DMS53 (cell line): ENCODE results near the gene UBE2M.
"Not testable (repeated sequence)": the region's sequence is repeated elsewhere in the genome, so short reads cannot be mapped to it uniquely, and the experiment has no call there.

Experiments used
- DNase-seq: peaks from one replicate; lab custom pipeline; 2025; lab: John Stamatoyannopoulos, UW

Gene UBE2M

DNA sequence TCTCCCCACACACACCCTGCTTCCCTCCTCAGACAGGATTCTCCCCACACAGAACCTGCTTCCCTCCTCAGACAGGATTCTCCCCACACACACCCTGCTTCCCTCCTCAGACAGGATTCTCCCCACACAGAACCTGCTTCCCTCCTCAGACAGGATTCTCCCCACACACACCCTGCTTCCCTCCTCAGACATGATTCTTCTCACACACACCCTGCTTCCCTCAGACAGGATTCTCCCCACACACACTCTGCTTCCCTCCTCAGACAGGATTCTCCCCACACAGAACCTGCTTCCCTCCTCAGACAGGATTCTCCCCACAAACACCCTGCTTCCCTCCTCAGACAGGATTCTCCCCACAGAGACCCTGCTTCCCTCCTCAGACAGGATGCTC lies 19.2 kb downstream of the UBE2M start:
- DNase-seq: not testable (repeated sequence)

DNA sequence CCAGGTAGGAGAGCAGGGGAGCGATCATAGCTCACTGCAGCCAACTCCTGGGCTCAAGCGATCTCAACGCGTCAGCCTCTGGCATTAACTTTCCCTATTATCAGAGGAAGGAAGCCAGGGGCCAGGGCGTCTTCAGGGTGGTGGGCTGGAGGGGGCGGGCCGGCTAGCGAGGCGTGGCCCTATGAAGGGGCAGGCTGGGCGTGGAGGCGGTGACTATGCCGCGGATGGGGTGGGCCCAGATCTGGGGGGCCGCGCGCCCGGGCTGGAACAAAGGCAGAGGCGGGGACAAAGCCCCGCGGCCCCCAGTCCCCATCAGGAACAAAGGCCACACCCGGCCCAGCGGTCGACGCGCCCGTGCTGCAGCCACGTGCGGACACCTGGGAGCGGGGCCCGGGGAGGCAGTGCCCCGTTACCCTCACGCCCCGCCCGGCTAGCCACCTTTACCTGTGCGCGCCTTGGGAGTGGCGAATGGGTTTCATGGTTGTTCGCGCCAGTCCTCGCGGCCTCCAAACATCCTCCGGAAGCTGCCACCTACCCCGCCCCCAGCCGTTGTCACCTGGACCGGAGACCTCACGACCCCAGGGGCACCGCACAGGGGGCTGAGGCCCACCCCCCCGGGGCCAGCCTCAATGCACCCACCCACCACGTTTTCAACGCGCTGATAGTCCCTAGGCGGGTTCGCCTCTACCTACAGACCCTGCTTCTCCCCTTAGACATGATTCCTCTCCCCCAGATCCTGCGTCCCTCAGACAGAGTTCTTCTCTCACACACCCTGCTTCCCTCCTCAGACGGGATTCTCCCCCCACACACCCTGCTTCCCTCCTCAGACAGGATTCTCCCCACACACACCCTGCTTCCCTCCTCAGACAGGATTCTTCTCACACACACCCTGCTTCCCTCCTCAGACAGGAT lies 19.9 kb downstream of the UBE2M start:
- DNase-seq: peak; percentile 74

GRCh38 chr19:58536852-58537798 lies 21.3 kb downstream of the UBE2M start:
- DNase-seq: no peak

DNA sequence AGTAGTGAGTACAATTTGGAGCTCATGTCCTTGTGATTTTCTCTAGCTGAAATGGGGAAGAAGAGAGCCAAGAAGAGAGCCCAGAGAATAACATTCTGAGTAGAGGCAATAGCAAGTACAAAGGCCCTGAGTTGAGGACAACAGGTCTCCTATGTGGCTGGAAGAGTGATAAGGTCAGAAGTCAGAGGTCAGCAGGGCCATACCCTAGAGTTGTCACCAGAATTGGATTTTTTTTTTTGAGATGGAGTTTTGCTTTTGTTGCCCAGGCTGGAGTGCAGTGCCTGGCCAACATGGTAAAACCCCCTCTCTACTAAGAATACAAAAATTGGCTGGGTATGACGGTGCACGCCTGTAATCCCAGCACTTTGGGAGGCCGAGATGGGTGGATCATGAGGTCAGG lies 22.6 kb downstream of the UBE2M start:
- no peak for DNase-seq

GRCh38 chr19:58531034-58531840 lies 27.2 kb downstream of the UBE2M start:
- no peak for DNase-seq

GRCh38 chr19:58529405-58529804 lies 29.0 kb downstream of the UBE2M start:
- DNase-seq: no peak

DNA sequence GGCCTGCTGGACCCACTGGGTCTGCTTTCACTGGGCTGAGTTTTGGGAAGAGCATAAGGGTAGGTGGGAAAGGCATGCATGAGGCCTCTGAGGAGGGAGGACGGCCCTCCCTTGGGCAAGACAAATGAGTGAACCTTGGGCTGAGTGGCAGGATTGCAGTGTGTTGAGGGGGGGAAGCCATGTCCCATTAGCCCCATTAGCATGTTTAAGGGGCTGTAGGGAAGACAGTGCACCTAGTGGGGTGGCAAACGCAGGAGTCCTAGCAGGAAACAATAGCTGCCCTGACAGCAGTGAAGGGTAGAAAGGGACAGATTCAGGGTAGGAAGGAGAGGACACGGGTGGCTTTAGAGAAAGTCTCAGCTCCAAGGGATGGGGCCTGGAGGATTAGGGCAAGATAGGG lies 35.7 kb downstream of the UBE2M start:
- DNase-seq: no peak

DNA sequence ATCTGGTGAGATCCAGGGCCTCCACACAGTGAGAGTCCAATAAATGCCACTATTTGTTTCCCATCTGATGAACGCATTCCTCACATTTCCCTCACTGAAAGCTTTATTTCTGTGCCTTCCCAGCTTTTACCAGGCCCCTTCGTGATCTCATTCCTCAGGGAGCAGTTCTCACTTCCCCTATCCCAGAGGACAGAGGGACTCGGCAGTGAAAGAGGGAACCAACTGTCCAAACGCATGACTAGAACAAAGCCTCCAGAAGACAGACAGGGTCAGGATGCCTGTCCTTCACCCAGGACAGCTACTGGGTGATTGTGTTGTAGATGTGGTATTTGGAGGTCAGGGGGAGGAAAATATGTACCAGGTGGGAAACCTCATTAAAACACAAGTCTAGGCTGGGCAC lies 36.8 kb downstream of the UBE2M start:
- no peak for DNase-seq

GRCh38 chr19:58520257-58520599 lies 38.2 kb downstream of the UBE2M start:
- DNase-seq: no peak

DNA sequence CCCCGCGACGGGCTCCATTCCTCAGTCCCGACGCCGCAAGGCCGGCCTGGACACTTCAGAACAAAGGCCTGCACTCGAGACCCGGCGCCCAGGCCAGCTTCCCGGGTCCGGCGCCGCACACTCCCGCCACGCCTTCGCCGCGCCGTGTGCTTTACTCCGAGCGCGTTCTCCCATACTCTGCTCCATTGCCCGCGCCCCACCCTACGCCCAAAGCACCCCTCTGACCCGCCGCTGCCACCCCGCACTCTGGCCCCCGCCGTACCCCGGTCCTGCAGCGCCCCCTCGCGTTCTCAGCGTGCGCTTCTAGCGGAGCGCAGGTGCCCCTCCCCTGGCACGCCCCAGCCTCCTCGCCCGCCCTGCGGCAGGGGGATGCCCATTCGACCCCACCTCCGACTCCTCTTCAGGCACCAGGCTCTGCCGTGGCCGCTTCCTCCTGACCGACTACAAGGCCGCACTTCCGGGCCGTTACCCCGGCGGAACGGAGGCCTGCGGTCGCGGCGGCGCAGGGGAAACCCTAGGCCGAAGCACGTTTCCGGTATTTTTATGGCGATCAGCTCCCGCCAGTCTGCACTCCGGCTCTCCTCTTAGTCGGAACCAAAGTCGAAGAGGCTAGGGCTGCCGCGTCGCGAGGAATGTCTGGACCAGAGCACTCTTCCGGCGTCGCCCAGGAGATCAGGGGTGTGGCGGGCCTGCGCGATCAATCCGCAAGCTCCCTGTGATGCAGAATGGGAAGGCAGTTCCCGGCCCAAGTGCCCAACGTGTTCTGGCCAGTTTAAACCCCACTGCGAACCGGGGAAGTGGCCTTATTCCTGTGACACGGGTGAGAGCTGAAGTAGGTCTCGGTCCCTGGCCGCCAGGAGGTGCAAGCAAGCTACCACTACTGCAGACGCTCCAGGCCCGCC lies 38.8 kb downstream of the UBE2M start, which contains the start of gene ZBTB45:
TSS of gene ZBTB45 (minus strand) at position 456 of the 902 bp plus-strand sequence. CDS start 2,137 bp downstream, outside the sequence.
- peak; percentile 98 for DNase-seq

GRCh38 chr19:58519087-58519354 lies 39.4 kb downstream of the UBE2M start:
- DNase-seq: peak; percentile 87

- peak; percentile 48 for DNase-seq
Observed at GRCh38 chr19:58518256-58519086, 39.9 kb downstream of the UBE2M start.

- no peak for DNase-seq
Observed at GRCh38 chr19:58516964-58517833, 41.2 kb downstream of the UBE2M start.

DNA sequence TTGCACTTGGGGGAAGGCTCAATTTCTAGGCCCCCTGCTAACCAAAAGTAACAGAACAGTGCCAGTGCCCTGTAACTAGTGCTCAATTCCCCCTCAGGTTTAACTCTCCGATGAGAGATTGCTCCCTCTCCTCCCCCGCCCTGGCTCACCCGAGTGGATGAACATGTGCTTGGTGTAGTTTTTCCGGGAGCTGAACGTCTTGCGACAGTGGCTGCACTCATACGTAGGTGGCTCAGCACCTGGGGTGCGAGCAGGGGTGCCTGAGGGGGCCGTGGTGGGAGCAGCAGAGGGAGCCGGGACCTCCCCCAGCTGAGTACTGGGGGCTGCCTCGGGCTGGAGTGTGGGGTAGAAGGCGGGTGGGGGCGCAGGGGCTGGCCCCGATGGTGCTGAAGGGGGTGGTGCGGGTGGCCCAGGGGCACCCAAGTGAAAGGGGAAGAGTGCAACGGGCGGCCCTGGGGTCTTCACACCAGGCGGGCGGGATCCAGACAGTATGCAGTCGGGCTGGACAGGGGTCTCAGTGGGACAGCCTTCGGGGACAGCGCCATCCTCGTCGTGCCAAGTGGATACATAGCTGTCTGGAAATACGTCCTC lies 42.1 kb downstream of the UBE2M start:
- no peak for DNase-seq

- DNase-seq: no peak
Observed at GRCh38 chr19:58515259-58515658, 43.2 kb downstream of the UBE2M start.

DNA sequence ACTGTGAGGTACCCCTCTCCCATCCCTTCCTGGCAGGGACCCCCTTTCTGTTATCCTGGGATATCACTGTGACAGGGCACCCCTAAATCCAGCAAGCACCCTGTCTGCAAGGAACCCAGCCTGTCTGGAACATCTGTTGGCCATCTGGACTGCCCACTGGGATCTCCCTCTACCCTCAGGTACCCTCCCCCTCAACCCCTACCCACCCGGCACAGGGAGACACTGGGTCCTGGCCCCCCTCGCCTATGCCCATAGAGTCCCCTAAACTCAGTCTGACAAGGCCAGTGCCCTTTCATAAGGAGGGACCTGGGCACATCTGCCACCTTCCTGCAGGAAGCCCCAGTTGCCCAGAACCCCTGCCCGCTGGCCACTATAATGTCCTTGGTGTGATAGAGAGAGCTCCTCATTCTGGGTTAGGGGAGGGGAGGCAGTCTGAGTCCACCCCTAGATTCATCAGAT lies 43.8 kb downstream of the UBE2M start:
- no peak for DNase-seq

- peak; percentile 99 for DNase-seq
Observed at GRCh38 chr19:58513694-58514563, 44.5 kb downstream of the UBE2M start.
